Gastrocnemius medialis (tissue), 4 donors: ENCODE data around the gene ABCB9. TPM values are rescaled to one million over a fixed set of nuclear protein-coding genes. Genes with fewer than 3 reads are reported as not detected.

Experiments
- ATAC-seq, 2 donors: fragments of 150-250 bp; one replicate each; pipeline ENCODE4 v1.9.1; 2016
- DNase-seq, 2 donors: peaks; one replicate each; pipeline ENCODE4 v3.0.0-alpha.2; 2019
- H3K27ac ChIP-seq, 4 donors: fragments of 200-600 bp; sonication (generic); 1 replicate in 1 of 4; 2 replicates in 3 of 4; pipeline ENCODE4 v1.5.1; 2016 to 2018; ENCODE audit warnings: mild to moderate bottlenecking in 2 of 4, moderate library complexity in 1 of 4
- H3K27me3 ChIP-seq, 3 donors: fragments of 200-600 bp; sonication (generic) in 2 of 3; 1 replicate in 1 of 3; 2 replicates in 2 of 3; pipeline versions ENCODE4 v1.5.1 to v1.6.0; 2016 to 2019; ENCODE audit warnings: mild to moderate bottlenecking in 1 of 3, moderate library complexity in 1 of 3
- H3K36me3 ChIP-seq, 2 donors: fragments of 200-600 bp; sonication (generic) in 1 of 2; one replicate each; pipeline ENCODE4 v1.5.1; 2017 to 2018
- H3K4me1 ChIP-seq, 2 donors: fragments of 200-600 bp; sonication (generic) in 1 of 2; one replicate each; pipeline ENCODE4 v1.5.1; 2016 to 2017; ENCODE audit warnings: mild to moderate bottlenecking in 2 of 2
- H3K4me3 ChIP-seq, 4 donors: fragments of 200-600 bp; sonication (generic) in 3 of 4; 1 replicate in 1 of 4; 2 replicates in 3 of 4; pipeline ENCODE4 v1.5.1; 2016 to 2019; ENCODE audit warnings: mild to moderate bottlenecking in 2 of 4
- H3K9me3 ChIP-seq, 3 donors: fragments of 200-600 bp; sonication (generic) in 2 of 3; 1 replicate in 1 of 3; 2 replicates in 2 of 3; pipeline ENCODE4 v1.5.1; 2016 to 2019
- POLR2A ChIP-seq, 2 donors: fragments of 450-650 bp; IDR thresholded peaks; one replicate each; pipeline ENCODE4 v1.6.1; 2017; ENCODE audit warnings: antibody characterized with exemption in 2 of 2, mild to moderate bottlenecking in 2 of 2, moderate library complexity in 2 of 2
- in situ Hi-C, 4 donors: fragments of 200-750 bp; cut with MboI; loops; one replicate each; pipeline versions ENCODE4 v1.15.0 to v1.8.0; 2017; ENCODE audit warnings: low sequenced_read_pairs in 4 of 4
- intact Hi-C: fragments of 100-400 bp; cut with DNase I; formaldehyde crosslinking; loops from one replicate; pipeline ENCODE4 v1.15.1; 2023; ENCODE audit warnings: low total_unique reads
- total RNA-seq, 4 donors: library from RNA; depleted of rRNA; stranded (reverse); fragments of >200 nt; gene quantifications; one replicate each; pipeline versions ENCODE4 v1.1.0 to v1.2.3, GENCODE V29; 2016
- TF ChIP-seq, protein P1 (sequence below), 5 experiments: fragments of 450-650 bp in 3 of 5; fragments of 200-600 bp in 2 of 5; sonication (generic) in 2 of 5; IDR thresholded peaks in 4 of 5; conservative IDR thresholded peaks in 1 of 5; 1 replicate in 4 of 5; 2 replicates in 1 of 5; pipeline ENCODE4 v1.5.1; 2016 to 2019; ENCODE audit warnings: antibody characterized with exemption in 5 of 5, mild to moderate bottlenecking in 3 of 5, moderate library complexity in 3 of 5

The ABCB9 gene
- total RNA-seq, 4 donors from 2014 or later = 0.53 to 1.5 (median 0.99) TPM

DNA sequence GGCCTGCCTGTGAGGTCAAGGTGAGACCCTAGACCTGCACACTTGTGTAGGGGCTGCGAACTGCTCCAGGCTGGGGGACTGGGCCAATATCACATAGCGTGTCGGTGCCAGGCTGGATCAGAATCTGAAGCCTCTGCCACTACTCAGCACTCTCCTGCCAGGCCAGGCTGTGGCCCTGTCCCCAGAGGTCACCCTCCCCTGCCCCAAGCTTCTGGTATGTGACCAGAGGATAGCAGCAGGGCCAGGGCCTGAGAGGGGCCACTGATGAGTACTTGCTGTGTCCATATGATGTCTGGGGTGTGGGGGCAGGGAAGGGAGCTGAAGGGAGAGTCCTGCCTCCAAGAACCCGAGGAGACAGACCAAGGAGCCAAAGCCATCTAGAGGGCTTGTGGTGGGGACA lies 32.1 kb upstream of the ABCB9 start:
- Histone ChIP-seq H3K27ac (peak overlapping the region in 1 of 4 donors; percentile 33), H3K36me3 (no peaks in the 10 kb centered on the region), H3K4me3 (no peak overlapping the region), H3K27me3 (no peaks in the 10 kb centered on the region), H3K9me3 (no peaks in the 10 kb centered on the region), H3K4me1 (peaks cover 20 to 49% of the 10 kb centered on the region in 2 donors)
- DNase-seq = no peak
- no peak for TF ChIP-seq POLR2A (IDR thresholded peaks at IDR 0.05)
- TF ChIP-seq, protein P1, sequence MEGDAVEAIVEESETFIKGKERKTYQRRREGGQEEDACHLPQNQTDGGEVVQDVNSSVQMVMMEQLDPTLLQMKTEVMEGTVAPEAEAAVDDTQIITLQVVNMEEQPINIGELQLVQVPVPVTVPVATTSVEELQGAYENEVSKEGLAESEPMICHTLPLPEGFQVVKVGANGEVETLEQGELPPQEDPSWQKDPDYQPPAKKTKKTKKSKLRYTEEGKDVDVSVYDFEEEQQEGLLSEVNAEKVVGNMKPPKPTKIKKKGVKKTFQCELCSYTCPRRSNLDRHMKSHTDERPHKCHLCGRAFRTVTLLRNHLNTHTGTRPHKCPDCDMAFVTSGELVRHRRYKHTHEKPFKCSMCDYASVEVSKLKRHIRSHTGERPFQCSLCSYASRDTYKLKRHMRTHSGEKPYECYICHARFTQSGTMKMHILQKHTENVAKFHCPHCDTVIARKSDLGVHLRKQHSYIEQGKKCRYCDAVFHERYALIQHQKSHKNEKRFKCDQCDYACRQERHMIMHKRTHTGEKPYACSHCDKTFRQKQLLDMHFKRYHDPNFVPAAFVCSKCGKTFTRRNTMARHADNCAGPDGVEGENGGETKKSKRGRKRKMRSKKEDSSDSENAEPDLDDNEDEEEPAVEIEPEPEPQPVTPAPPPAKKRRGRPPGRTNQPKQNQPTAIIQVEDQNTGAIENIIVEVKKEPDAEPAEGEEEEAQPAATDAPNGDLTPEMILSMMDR (IDR thresholded peaks at IDR 0.05 in 4 of 5, conservative IDR thresholded peaks at IDR 0.05 in 1 of 5) = no peak
- intact Hi-C loops (no loop called here), in situ Hi-C loops (no loop called here)
- no peak for ATAC-seq

DNA sequence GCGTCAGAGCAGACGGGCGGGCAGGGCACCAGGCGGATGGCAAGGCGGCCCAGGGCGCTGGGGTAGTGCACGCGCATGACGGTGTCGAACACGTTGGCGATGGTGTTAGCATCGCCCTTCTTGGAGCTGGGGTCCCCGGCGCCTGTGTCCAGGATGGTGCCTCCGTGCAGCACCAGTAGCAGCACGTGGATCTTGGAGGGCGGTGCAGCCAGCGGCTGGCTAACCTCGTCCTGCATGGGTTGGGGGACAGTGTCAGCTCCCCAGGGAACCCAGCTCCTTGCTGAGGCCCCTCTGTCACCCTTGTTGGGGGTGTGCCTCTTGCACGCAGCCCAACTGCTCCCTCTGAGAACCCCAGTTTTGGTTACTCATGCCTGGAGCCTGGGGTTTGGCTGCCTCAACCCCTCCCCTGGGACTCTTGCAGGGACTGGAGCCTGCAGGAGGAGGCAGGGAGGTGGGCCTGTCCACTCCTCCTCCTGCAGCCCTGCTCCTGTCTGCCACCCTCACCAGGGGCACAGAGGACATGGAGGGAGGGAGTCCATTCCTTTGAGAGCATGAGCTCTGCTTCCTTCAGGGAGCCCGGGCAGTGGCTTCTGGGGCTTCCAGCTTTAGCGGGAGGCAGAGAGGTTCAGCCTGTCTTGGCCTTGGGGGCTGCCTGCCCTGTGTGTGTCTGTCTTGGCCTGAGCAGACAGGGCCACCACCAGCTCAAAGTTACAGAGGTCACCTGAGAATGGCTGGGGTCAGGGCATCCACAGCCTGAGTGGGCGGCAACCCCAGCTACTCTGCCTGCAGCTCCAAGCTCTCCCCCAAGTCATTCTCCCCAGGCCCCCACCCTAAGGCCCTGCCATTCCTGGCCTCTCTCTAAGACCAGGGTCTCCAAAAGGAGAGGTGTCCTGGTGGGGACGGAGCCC lies 31.3 kb upstream of the ABCB9 start:
- DNase-seq (no peak), ATAC-seq (no peak)
- intact Hi-C loops (no loop called here), in situ Hi-C loops (no loop called here)
- H3K4me3 ChIP-seq = no peak overlapping the region
- no peaks in the 10 kb centered on the region for H3K27me3 ChIP-seq
- peaks cover 20 to 49% of the 10 kb centered on the region in 2 donors for H3K4me1 ChIP-seq
- H3K36me3 ChIP-seq = no peaks in the 10 kb centered on the region
- no peaks in the 10 kb centered on the region for H3K9me3 ChIP-seq
- no peak for TF ChIP-seq POLR2A (IDR thresholded peaks at IDR 0.05)
- TF ChIP-seq, protein P1 (IDR thresholded peaks at IDR 0.05 in 4 of 5, conservative IDR thresholded peaks at IDR 0.05 in 1 of 5) = no peak
- H3K27ac ChIP-seq = no peak overlapping the region

DNA sequence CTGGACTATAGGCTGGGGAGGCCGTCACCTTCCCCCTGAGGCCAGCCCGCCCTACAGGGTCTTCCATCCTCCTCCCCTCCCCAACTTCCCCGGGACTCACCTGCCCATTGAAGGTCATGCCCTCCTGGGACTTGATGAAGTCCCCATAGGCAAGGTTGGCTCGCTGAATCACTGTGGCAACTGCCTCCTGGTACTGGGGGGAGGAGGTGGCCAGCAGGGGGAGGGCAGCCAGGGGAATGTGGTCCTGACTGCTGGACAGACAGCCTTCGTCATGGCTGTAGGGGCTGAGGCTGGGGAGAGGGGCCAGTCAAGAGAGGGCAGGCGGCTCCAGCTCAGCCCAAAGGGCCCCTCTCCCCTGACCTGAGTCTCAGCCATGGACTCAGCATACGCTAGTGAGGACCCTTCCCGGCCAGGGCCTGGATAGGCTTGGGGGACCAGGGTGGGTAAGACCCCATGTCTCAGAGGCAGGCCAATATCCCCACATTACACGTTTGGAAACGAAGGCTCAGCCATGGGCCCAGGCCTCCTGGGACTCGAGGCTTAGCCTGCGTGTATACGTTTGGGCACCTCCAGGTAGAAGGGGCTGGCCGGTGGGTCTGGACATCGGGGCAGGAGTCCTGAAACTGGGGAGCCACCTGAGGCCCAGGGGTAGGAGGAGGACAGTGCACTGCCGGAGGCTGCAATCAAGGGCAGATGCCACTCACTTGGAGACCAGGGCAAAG lies 30.5 kb upstream of the ABCB9 start:
- H3K4me1 ChIP-seq = peaks cover 20 to 49% of the 10 kb centered on the region in 2 donors
- no peaks in the 10 kb centered on the region for H3K9me3 ChIP-seq
- TF ChIP-seq POLR2A (IDR thresholded peaks at IDR 0.05) = no peak
- TF ChIP-seq, protein P1 (IDR thresholded peaks at IDR 0.05 in 4 of 5, conservative IDR thresholded peaks at IDR 0.05 in 1 of 5) = no peak
- no peak for ATAC-seq
- no peaks in the 10 kb centered on the region for H3K27me3 ChIP-seq
- DNase-seq = no peak
- no peaks in the 10 kb centered on the region for H3K36me3 ChIP-seq
- H3K27ac ChIP-seq = peak overlapping the region in 1 of 4 donors; percentile 62
- intact Hi-C loops = no loop called here
- H3K4me3 ChIP-seq = no peak overlapping the region
- in situ Hi-C loops = no loop called here

DNA sequence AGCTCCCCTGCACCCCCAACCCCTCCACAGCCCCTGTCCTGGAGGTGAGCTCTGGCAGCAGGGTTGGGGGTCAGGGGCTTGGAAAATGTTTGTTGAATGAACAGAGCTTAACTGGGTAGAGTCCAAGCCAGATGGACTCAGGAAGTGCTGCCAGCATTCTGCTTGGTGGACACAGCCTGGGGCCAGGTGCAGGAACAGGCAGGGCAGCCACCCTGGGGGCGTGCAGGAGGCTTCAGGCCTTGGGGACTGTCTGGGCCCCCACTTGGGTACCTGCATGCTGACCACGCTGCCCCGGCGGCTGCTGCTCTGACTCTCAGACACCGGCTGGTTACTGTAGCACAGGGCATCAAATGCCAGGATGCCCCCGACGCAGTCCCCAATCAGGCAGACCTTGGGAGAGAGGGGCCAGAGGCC lies 29.9 kb upstream of the ABCB9 start:
- Histone ChIP-seq H3K27ac (peak overlapping the region; percentile 39 to 62 (median 46)), H3K36me3 (no peaks in the 10 kb centered on the region), H3K4me1 (peaks cover 20 to 49% of the 10 kb centered on the region in 2 donors), H3K27me3 (no peaks in the 10 kb centered on the region), H3K9me3 (no peaks in the 10 kb centered on the region), H3K4me3 (no peak overlapping the region)
- TF ChIP-seq, protein P1 (IDR thresholded peaks at IDR 0.05 in 4 of 5, conservative IDR thresholded peaks at IDR 0.05 in 1 of 5) = no peak
- no peak for TF ChIP-seq POLR2A (IDR thresholded peaks at IDR 0.05)
- intact Hi-C loops = no loop called here
- ATAC-seq = peak in 1 of 2 donors; percentile 31
- no peak for DNase-seq
- in situ Hi-C loops = no loop called here
